Psoas muscle (tissue), 8 donors: ENCODE data around the gene OSBPL3. TPM values are rescaled to one million over a fixed set of nuclear protein-coding genes. Genes with fewer than 3 reads are reported as not detected.

Source experiments
- ATAC-seq, 4 donors: fragments of 200-7000 bp; cut with Tn5 transposase; one replicate each; pipeline ENCODE4 v1.9.1; 2020; ENCODE audit warnings: moderate library complexity in 3 of 4, mild to moderate bottlenecking in 2 of 4
- DNase-seq, 2 donors: peaks; one replicate each; pipeline ENCODE4 v3.0.0-alpha.2; 2020
- H3K27ac ChIP-seq: fragments of 200-600 bp; one replicate; pipeline ENCODE4 v1.8.0; 2022
- H3K27me3 ChIP-seq, 3 donors: fragments of 200-600 bp in 1 of 3; one replicate each; pipeline versions ENCODE4 v1.6.1 to v1.8.0; 2013 to 2022; ENCODE audit warnings: low read length in 2 of 3, mild to moderate bottlenecking in 2 of 3, moderate library complexity in 1 of 3; ENCODE audit not compliant: insufficient read depth in 3 of 3
- H3K36me3 ChIP-seq, 2 donors: fragments of 200-600 bp in 1 of 2; one replicate each; pipeline versions ENCODE4 v1.6.1 to v1.8.0; 2013 to 2022; ENCODE audit warnings: low read depth in 1 of 2, mild to moderate bottlenecking in 1 of 2, moderate library complexity in 1 of 2; ENCODE audit not compliant: insufficient read depth in 1 of 2
- H3K4me1 ChIP-seq: fragments of 200-600 bp; one replicate; pipeline ENCODE4 v1.8.0; 2022
- H3K4me3 ChIP-seq: fragments of 200-600 bp; one replicate; pipeline ENCODE4 v1.8.0; 2022; ENCODE audit warnings: mild to moderate bottlenecking
- H3K9me3 ChIP-seq: fragments of 200-600 bp; one replicate; pipeline ENCODE4 v1.8.0; 2022
- WGBS, 3 donors: extraction: QIAGEN DNeasy Blood & Tissue Kit; methylation state at CpG; one replicate each; pipeline versions ENCODE4 v1.1.6 to v1.1.7; 2013; 5-methylcytosine and 5-hydroxymethylcytosine counted together
- intact Hi-C, 2 donors: fragments of 100-400 bp; cut with DNase I; formaldehyde crosslinking; loops; one replicate each; pipeline versions ENCODE4 v1.11.0 to v1.14.2; 2022
- polyA plus RNA-seq, 3 donors: library from polyadenylated mRNA; stranded (reverse); fragments of 200-250 nt; gene quantifications; one replicate each; pipeline ENCODE4 v1.2.3, GENCODE V29; 2013
- total RNA-seq, 4 donors: library from RNA; stranded (reverse); fragmentation: NEBNext Ultra II Directional in 2 of 4; extraction: Animal tissue kit (Norgen Biotek cat#: 25700) in 2 of 4; gene quantifications; one replicate each; pipeline versions ENCODE4 v1.2.1 to v1.2.4, GENCODE V29; 2021 to 2023
- TF ChIP-seq, protein P1 (sequence below): fragments of 200-600 bp; IDR thresholded peaks from one replicate; pipeline ENCODE4 v1.8.0; 2022; ENCODE audit warnings: antibody characterized with exemption
- donor health status: healthy with polysubstance abuse.
- donor health status: DM: no; HTN: no; CAD: no; lungs with moderate emphysema.
- donor health status: Bipolar disorder and iron deficiency.
- donor health status: healthy.
- donor health status: DM: yes; HTN: yes; CAD: no.
- donor health status: DM: no; HTN: no; CAD: no.
- donor health status: DM: no; HTN: no; CAD: no.
- donor health status: DM: yes; HTN: yes; CAD: no.

OSBPL3 gene
- total and polyA plus RNA-seq, 7 donors, result 1.9 to 8.7 (median 4.2) TPM

DNA sequence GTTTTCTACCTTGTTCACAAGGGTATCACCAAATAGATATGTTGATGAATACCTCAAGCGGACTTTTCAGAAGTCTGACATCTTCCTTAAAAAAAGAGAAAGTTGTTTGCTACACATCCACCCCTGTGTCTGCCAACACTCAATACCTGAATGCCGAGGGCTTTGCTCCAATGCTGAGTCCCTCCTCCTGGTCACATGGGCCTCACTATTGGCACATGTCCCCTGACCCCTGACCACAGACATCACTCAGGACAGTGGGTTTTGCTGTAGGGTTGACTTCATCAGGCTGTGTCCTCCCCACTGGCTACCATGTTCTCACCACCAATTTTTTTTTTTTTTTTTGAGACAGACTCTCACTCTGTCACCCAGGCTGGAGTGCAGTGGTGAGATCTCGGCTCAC, 76.4 kb downstream of the OSBPL3 start:
- DNase-seq (no peak), ATAC-seq (no peak)
- H3K36me3 ChIP-seq, result no peaks in the 10 kb centered on the region
- no peaks in the 10 kb centered on the region for H3K27me3 ChIP-seq
- H3K4me1 ChIP-seq, result no peaks in the 10 kb centered on the region
- intact Hi-C loops, result no loop called here
- WGBS, 3 donors, result 91 to 94% (median 94%) methylated on average over 3 of the region's 3 CpGs
- H3K4me3 ChIP-seq, result no peak overlapping the region
- no peaks in the 10 kb centered on the region for H3K9me3 ChIP-seq
- TF ChIP-seq, protein P1, sequence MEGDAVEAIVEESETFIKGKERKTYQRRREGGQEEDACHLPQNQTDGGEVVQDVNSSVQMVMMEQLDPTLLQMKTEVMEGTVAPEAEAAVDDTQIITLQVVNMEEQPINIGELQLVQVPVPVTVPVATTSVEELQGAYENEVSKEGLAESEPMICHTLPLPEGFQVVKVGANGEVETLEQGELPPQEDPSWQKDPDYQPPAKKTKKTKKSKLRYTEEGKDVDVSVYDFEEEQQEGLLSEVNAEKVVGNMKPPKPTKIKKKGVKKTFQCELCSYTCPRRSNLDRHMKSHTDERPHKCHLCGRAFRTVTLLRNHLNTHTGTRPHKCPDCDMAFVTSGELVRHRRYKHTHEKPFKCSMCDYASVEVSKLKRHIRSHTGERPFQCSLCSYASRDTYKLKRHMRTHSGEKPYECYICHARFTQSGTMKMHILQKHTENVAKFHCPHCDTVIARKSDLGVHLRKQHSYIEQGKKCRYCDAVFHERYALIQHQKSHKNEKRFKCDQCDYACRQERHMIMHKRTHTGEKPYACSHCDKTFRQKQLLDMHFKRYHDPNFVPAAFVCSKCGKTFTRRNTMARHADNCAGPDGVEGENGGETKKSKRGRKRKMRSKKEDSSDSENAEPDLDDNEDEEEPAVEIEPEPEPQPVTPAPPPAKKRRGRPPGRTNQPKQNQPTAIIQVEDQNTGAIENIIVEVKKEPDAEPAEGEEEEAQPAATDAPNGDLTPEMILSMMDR, result no peak
- H3K27ac ChIP-seq, result no peak overlapping the region

DNA sequence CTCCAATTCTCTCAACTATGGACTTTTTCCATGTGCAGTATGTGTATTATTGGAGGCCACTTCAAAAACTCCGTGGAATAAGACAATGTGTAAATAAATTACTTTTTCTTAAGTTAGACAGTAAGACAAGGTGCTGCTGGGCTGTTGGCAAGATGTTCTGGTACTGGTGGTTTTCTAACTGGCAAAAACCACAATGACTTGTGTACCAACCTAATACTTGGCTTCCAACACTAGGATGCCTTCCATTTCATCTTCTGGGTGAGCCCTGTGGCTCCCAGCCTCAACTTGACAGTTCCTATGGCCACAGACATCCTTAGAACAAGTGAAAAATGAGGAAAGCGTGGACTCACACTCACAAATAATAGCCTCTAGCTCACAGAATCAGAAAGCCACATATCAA, 77.0 kb downstream of the OSBPL3 start:
- no peaks in the 10 kb centered on the region for H3K9me3 ChIP-seq
- no peaks in the 10 kb centered on the region for H3K4me1 ChIP-seq
- ATAC-seq (no peak), DNase-seq (no peak)
- no peak overlapping the region for H3K27ac ChIP-seq
- no peak overlapping the region for H3K4me3 ChIP-seq
- H3K36me3 ChIP-seq, result no peaks in the 10 kb centered on the region
- intact Hi-C loops, result no loop called here
- TF ChIP-seq, protein P1, result no peak
- H3K27me3 ChIP-seq, result no peaks in the 10 kb centered on the region
- WGBS, 3 donors, result 84 to 91% (median 90%) methylated on average over 2 of the region's 2 CpGs

DNA sequence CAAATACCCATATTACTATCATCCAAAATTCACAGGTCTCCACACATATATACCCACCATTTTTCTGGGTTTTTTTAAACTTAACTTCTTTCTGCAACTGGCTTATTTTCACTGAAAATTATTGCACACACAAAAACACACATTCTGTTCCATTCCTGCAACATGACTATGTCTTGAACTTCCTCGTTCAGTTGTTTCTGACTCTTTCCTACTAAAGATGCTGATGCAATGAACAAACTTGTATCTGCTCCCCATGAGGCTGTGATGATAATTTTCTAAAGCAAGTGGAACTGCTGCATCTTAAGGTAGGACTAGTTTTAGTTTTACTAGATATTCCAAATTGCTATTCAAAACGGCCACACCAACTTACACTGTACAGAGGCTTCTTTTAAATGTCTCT, 77.7 kb downstream of the OSBPL3 start:
- Histone ChIP-seq H3K4me3 (no peak overlapping the region), H3K4me1 (no peaks in the 10 kb centered on the region), H3K9me3 (no peaks in the 10 kb centered on the region), H3K27ac (no peak overlapping the region), H3K36me3 (no peaks in the 10 kb centered on the region), H3K27me3 (no peaks in the 10 kb centered on the region)
- WGBS, 3 donors, result 61 to 89% (median 82%) methylated on average over 2 of the region's 2 CpGs
- TF ChIP-seq, protein P1, result no peak
- intact Hi-C loops, result no loop called here
- no peak for DNase-seq
- no peak for ATAC-seq

DNA sequence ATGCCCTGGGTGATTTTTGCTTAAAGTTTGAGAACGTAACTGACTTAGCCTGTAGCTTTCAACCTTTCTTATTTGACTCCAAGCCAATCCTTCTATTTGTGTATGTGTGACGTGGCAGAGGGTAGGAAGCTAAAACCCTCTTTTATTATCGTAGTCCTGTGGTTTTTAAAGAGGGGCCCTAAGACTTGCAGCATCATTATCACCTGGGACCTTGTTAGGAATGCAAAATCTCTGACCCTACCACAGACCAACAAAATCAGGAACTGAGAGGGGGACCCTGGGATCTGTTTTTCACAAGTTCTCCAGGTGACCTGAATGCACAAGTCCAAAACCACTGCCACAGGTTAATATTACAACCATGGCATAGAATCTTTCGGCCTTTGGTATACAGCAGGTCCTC, 80.1 kb downstream of the OSBPL3 start:
- TF ChIP-seq, protein P1, result no peak
- Histone ChIP-seq H3K36me3 (no peaks in the 10 kb centered on the region), H3K9me3 (no peaks in the 10 kb centered on the region), H3K27ac (no peak overlapping the region), H3K4me1 (peaks cover 3% of the 10 kb centered on the region), H3K27me3 (no peaks in the 10 kb centered on the region), H3K4me3 (no peak overlapping the region)
- WGBS, 3 donors, result 65 to 72% (median 65%) methylated on average over 4 of the region's 4 CpGs
- no peak for ATAC-seq
- no peak for DNase-seq
- intact Hi-C loops, result no loop called here

DNA sequence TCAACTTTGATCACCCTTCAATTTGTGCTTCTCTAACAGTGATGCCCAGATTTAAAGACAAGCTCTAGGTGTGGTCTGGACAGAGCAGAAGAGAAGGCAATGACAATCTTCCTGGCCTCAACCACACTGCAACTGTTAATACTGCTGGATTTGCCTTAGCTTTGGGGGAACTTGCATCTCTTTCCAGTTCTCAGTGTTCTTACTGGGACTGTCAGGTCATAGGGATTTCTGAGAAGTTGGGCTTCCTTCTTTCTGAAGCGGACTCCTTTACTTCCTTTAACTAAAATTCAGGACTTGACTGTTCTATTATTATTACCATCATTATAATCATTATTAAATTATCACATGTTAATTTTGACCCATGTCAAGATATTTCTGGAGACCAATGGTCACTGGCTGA, 80.8 kb downstream of the OSBPL3 start:
- intact Hi-C loops, result no loop called here
- TF ChIP-seq, protein P1, result no peak
- Histone ChIP-seq H3K27me3 (no peaks in the 10 kb centered on the region), H3K4me1 (peaks cover 3% of the 10 kb centered on the region), H3K36me3 (no peaks in the 10 kb centered on the region), H3K9me3 (no peaks in the 10 kb centered on the region), H3K4me3 (no peak overlapping the region), H3K27ac (no peak overlapping the region)
- no peak for ATAC-seq
- DNase-seq, result no peak
- WGBS, 3 donors, result 95 to 100% (median 96%) methylated on average over 1 of the region's 1 CpG
